ENCODE data around the gene GRPR. TPM values are rescaled to one million over a fixed set of nuclear protein-coding genes. Genes with fewer than 3 reads are reported as not detected.
"Not testable (repeated sequence)": the region's sequence is repeated elsewhere in the genome, so short reads cannot be mapped to it uniquely, and the experiment has no call there.

GRPR gene
- total RNA-seq, 4 donors from 2014 or later: not detected

GRCh38 chrX:16148896-16149295 lies 25.5 kb downstream of the GRPR start:
- no peak for DNase-seq
- Histone ChIP-seq H3K4me3 (no peak overlapping the region), H3K36me3 (no peaks in the 10 kb centered on the region), H3K4me1 (no peaks in the 10 kb centered on the region), H3K9me3 (no peaks in the 10 kb centered on the region), H3K27me3 (no peaks in the 10 kb centered on the region), H3K27ac (no peak overlapping the region)
- intact Hi-C loops (cut with DNase I): no loop called here
- no peak for TF ChIP-seq POLR2A (IDR thresholded peaks at IDR 0.05)
- TF ChIP-seq, protein P1, sequence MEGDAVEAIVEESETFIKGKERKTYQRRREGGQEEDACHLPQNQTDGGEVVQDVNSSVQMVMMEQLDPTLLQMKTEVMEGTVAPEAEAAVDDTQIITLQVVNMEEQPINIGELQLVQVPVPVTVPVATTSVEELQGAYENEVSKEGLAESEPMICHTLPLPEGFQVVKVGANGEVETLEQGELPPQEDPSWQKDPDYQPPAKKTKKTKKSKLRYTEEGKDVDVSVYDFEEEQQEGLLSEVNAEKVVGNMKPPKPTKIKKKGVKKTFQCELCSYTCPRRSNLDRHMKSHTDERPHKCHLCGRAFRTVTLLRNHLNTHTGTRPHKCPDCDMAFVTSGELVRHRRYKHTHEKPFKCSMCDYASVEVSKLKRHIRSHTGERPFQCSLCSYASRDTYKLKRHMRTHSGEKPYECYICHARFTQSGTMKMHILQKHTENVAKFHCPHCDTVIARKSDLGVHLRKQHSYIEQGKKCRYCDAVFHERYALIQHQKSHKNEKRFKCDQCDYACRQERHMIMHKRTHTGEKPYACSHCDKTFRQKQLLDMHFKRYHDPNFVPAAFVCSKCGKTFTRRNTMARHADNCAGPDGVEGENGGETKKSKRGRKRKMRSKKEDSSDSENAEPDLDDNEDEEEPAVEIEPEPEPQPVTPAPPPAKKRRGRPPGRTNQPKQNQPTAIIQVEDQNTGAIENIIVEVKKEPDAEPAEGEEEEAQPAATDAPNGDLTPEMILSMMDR (IDR thresholded peaks at IDR 0.05): no peak
- 70 to 71% methylated on average over 3 of the region's 3 CpGs for WGBS, 2 donors

DNA sequence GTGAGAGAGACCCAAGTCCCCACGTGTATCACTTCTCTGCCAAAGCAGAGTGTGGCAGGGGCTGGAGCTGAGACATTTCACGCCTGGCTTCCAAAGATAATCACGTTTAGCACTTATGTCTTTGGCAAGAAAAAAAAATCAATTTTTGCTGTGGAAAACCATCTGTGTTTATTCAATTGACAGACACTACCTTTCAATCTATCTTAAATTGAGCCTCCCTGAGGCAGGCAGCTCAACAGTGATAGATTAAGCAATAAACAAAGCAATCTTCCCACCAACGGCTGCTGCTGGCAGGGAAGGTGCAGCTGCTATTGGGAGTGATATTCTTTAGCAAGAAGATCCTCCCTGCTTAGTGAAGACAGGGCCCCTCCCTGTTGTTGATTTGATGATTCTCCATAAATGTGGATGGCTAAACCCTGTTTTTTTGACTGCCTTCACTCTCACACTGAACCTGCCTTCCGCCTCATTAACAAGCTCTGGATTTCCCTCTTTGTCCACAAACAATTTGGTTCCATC lies 32.3 kb downstream of the GRPR start:
- no peaks in the 10 kb centered on the region for H3K9me3 ChIP-seq
- H3K4me3 ChIP-seq: no peak overlapping the region
- no peak overlapping the region for H3K27ac ChIP-seq
- intact Hi-C loops (cut with DNase I): no loop called here
- no peaks in the 10 kb centered on the region for H3K27me3 ChIP-seq
- TF ChIP-seq, protein P1 (IDR thresholded peaks at IDR 0.05): no peak
- no peak for TF ChIP-seq POLR2A (IDR thresholded peaks at IDR 0.05)
- H3K36me3 ChIP-seq: no peaks in the 10 kb centered on the region
- 37 to 45% methylated on average over 3 to 5 of the region's 5 CpGs for WGBS, 2 donors
- H3K4me1 ChIP-seq: no peaks in the 10 kb centered on the region
- no peak for DNase-seq

- WGBS, 2 donors: 74 to 86% methylated on average over 5 of the region's 5 CpGs
These were observed 33.4 kb downstream of the GRPR start for GRCh38 chrX:16156692-16157331.

DNA sequence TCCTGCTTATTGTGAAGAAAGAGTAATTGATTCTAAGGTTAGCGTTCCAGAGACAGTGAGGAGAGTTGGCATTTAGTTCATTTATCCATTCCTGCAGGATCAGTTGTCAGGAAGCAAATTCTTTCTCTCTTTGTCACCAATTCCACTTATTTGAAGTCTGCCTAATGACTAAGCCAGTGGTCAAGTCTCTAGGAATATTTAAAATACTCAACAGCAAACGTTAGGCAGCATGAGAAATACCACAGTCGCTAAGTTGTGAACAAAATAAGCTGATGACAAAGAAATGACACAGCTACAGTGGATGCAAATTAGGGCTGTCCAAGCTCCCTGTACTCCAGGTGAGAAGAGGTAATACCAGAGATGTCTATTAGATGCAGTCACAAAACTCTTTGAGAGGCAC lies 37.4 kb downstream of the GRPR start:
- no peak overlapping the region for H3K27ac ChIP-seq
- WGBS, 2 donors: 30 to 58% methylated on average over 3 of the region's 3 CpGs

More at GRCh38 chrX:16156692-16157331, 33.4 kb downstream of the GRPR start:
- DNase-seq: no peak
- no peaks in the 10 kb centered on the region for H3K36me3 ChIP-seq
- TF ChIP-seq, protein P1 (IDR thresholded peaks at IDR 0.05): no peak
- TF ChIP-seq POLR2A (IDR thresholded peaks at IDR 0.05): no peak
- no peaks in the 10 kb centered on the region for H3K4me1 ChIP-seq
- no peaks in the 10 kb centered on the region for H3K9me3 ChIP-seq
- H3K4me3 ChIP-seq: no peak overlapping the region
- H3K27me3 ChIP-seq: no peaks in the 10 kb centered on the region
- intact Hi-C loops (cut with DNase I): no loop called here
- no peak overlapping the region for H3K27ac ChIP-seq

GRCh38 chrX:16161173-16161572 lies 37.8 kb downstream of the GRPR start:
- H3K4me1 ChIP-seq; H3K9me3 ChIP-seq; H3K27me3 ChIP-seq; H3K36me3 ChIP-seq; intact Hi-C loops (cut with DNase I); DNase-seq; H3K4me3 ChIP-seq; H3K27ac ChIP-seq: not testable (repeated sequence)
- WGBS, 2 donors: no CpG with 5 or more reads among the region's 2 CpGs

More for the DNA sequence above, 37.4 kb downstream of the GRPR start:
- Histone ChIP-seq H3K27me3 (no peaks in the 10 kb centered on the region), H3K4me3 (no peak overlapping the region), H3K4me1 (no peaks in the 10 kb centered on the region), H3K36me3 (no peaks in the 10 kb centered on the region), H3K9me3 (no peaks in the 10 kb centered on the region)
- intact Hi-C loops (cut with DNase I): no loop called here
- TF ChIP-seq, protein P1 (IDR thresholded peaks at IDR 0.05): no peak
- TF ChIP-seq POLR2A (IDR thresholded peaks at IDR 0.05): no peak
- no peak for DNase-seq
